NB4 (cell line): ENCODE results near the gene WASL.
"Not testable (repeated sequence)": the region's sequence is repeated elsewhere in the genome, so short reads cannot be mapped to it uniquely, and the experiment has no call there.

Experiments
- CTCF ChIP-seq: IDR thresholded peaks from one replicate; pipeline ENCODE4 v1.5.1; 2012; ENCODE audit warnings: low read depth, low read length
- MAX ChIP-seq: IDR thresholded peaks from 2 replicates; pipeline ENCODE4 v1.6.1; 2011; ENCODE audit warnings: low read depth, low read length
- MYC ChIP-seq: IDR thresholded peaks from 2 replicates; pipeline ENCODE4 v1.6.1; 2011; ENCODE audit warnings: low read depth, low read length
- POLR2A ChIP-seq: IDR thresholded peaks from 2 replicates; pipeline ENCODE4 v1.6.1; 2011; ENCODE audit warnings: mild to moderate bottlenecking; ENCODE audit not compliant: insufficient read length; ENCODE audit errors: extremely low read depth

GRCh38 chr7:123737168-123737674 is 11.6 kb downstream of the WASL start:
- not testable (repeated sequence) for TF ChIP-seq CTCF, POLR2A, MYC, MAX
